ENCODE results near the gene NAV2. TPM values are rescaled to one million over a fixed set of nuclear protein-coding genes. Genes with fewer than 3 reads are reported as not detected.
"Not testable (repeated sequence)": the region's sequence is repeated elsewhere in the genome, so short reads cannot be mapped to it uniquely, and the experiment has no call there.

The NAV2 gene
- total RNA-seq, 1 donor from 2014 or later = 47.3 TPM

- no peak for DNase-seq (ENCODE audit: low spot score)
Observed at GRCh38 chr11:19891022-19891421, 178.4 kb downstream of the NAV2 start.

DNA sequence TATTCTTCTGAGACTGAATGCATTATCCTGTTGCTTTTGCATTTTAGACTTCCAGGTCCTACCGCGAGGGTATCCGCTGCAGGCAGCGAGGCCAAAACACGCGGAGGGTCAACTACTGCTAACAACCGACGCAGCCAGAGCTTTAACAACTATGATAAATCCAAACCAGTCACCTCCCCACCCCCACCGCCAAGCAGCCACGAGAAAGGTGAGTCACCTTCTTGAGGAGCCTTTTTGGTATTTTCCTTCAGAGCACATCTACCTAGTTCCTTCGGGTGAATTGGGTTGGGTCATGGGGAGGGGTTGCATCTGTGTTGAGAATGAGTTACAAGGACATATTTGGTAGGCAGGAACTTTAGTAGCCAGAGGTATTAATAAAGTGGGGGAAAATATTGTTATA, 179.8 kb downstream of the NAV2 start:
- no peak for DNase-seq (ENCODE audit: low spot score)

DNA sequence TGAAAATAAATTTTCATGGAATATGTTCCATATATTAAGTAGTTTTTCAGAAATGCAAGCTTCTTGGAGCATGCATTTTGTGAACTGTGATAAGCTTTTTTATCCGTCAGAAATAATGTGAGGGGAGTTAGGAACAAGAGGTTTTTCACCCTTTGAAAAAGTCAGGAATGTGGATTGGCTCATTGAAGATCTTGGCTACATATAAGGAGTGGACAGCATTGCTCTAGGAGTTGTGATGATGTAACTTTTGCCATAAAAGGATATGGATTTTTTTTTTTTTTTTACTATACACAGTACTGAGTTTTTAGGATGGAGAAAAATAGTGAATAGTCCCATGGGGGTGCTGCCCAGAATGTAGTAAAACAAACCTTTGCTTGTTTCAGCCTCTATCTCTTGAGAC, 180.2 kb downstream of the NAV2 start:
- DNase-seq (ENCODE audit: low spot score) = no peak

- DNase-seq (ENCODE audit: low spot score) = no peak
Observed at GRCh38 chr11:19894404-19894803, 181.8 kb downstream of the NAV2 start.

GRCh38 chr11:19895037-19895436, 182.4 kb downstream of the NAV2 start:
- DNase-seq (ENCODE audit: low spot score) = not testable (repeated sequence)

DNA sequence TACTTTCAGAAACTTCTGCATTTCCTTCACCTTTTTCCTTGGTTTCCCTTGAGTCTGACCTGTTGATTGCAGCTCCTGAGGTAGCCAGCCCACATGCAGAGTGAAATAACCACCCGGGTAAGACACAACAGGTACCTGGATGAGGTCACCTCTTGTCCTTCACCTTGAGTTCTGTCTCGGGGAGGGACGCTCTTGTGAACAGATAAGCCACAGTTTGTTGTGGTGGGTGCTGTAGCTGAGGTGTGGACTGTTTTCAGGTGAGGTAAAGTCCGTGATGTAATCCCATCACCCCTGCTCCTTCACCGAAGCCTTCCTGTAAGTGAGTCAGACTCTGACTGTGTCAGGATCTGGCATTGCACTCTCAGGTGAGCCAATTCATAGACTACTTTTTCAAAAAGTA, 183.1 kb downstream of the NAV2 start:
- no peak for DNase-seq (ENCODE audit: low spot score)

DNA sequence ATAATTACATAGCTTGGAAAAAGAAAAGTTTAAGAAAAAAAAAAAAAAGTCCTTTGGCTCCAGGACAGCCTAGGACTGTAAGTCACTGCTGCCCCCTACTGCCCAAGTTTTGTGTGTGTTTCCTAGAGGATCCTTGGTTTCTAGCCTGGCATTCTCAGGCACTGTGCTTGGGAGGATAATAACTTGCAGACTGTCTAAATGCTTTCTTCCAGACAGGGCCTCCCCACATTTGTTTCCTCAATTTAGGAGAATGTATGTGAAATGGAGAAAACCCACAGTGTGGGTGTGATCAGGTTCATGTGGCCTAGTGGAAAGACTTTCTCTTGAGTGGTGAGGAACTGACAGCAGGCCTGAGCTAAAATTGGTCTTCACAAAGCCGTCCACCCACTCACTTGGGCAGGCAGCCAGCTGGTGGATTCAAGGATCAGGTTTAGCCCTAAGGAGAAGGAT, 191.0 kb downstream of the NAV2 start:
- peak; percentile 80 for DNase-seq (ENCODE audit: low spot score)

GRCh38 chr11:19905280-19905853, 192.7 kb downstream of the NAV2 start:
- no peak for DNase-seq (ENCODE audit: low spot score)

- no peak for DNase-seq (ENCODE audit: low spot score)
Observed at GRCh38 chr11:19906126-19906525, 193.5 kb downstream of the NAV2 start.

GRCh38 chr11:19907008-19907579, 194.5 kb downstream of the NAV2 start:
- no peak for DNase-seq (ENCODE audit: low spot score)

DNA sequence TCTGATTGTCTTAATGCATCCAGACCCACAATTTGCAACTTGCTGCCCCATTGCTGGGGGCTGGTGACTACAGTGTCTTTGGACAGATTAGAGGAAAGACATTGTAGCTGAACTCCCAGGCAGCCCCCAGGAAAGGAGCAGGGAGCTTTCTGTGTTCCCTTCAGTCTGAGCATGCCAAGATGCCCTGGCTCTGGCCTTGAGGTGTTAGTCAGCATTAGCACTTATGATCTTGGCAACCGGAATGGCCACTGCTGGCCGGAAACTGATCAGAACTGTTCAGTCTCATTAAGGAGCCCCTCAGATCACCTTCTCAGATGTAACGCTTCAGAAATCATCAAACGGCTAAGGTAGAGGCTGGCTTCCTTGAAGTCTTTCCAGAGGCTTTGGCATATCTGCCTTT, 195.2 kb downstream of the NAV2 start:
- DNase-seq (ENCODE audit: low spot score) = no peak

DNA sequence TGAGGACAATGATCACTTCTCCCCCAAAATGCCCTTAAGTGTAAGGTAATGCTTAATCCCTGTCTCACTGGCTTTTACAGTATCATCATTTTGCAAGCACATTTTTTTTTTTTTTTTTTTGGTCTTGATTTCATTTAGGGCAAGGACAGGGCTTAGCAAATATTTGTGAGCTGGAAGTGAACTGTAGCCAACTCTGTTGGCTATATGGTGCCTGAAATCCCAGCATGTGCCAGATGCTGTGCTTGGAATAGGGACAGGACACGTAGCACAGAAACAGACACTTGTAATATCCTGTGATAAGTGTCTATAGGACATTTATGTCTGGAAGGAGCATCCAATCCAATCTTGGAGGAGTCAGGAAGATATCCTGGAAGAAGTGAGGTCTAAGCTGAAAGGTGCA, 198.3 kb downstream of the NAV2 start:
- no peak for DNase-seq (ENCODE audit: low spot score)

DNA sequence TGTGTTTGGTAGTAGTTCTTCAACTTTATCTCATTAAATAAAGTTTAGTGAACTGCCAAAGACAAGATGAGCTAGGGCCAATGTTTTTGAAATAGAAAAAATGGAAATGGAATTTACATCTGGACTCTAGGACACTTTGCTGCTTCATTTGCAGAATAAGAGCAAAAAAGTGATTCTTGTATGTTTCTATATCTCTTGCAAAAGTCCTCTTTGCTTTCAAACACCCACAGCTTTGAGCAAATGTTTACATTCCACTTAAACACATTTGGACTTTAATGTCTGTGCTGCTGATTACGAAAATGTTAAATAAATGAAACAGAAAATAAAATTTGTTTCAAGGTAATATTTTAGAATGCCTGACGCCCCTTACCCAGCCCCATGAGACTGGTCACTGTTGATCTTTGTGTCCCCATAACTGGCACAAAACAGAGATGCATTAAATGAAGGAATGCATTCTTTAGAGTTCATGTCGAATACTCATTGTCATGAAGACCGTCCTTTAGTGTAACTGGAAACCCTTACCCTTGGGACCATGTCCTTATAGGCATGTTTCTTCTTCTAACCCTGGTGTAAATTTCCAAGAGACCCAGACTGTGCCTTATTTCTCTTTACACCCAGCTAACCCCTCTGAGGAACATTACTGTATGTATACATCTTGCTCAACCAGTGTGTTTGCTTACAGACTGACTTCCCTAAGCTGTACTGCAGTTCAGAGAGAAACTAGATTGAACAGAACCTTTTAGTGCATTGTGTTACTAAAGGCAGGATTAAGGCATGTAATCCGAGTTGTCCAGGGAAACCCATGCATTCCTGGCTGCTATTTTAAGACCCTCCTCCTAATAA, 199.7 kb downstream of the NAV2 start:
- no peak for DNase-seq (ENCODE audit: low spot score)

GRCh38 chr11:19912958-19913892, 200.6 kb downstream of the NAV2 start:
- DNase-seq (ENCODE audit: low spot score) = no peak

- no peak for DNase-seq (ENCODE audit: low spot score)
Observed at GRCh38 chr11:19913893-19914249, 201.2 kb downstream of the NAV2 start.

DNA sequence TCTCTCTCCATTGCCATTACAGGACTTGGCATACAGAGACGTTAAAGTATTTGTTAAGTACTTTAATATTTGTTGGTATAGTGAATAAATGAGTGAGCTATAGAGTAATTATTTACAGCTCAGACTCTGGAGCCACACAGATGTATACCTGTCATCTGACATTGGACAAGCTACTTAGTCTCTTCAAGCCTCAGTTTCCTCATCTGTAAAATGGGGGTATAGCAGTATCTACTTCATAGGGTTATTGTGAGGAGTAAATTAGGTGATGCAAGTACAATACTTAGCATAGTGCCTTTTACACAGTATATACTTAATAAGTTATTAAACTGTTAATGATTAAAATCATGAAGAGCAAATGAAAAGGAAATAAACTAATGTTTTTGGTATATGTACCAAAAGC, 203.2 kb downstream of the NAV2 start:
- DNase-seq (ENCODE audit: low spot score) = no peak

DNA sequence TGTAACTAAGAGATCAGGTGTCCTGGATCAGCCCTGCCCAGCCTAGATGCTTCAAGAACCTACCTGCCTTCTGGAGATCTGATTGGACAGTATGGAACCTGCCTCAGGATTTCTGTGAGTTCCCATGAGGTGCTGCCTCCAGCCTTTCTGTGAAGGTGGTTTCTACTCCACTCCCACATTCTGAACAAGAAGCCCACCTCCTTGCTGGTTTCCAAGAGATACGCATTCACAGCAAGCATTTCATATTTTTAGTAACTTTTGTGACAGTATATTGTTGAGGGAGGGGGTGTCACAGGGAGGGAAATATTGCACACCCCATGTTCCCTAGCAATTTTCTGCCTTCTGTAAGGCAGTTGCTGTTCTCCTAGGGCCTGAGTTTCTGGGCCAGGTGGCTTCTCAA, 204.4 kb downstream of the NAV2 start:
- DNase-seq (ENCODE audit: low spot score) = no peak

- DNase-seq (ENCODE audit: low spot score) = no peak
Observed at GRCh38 chr11:19918302-19919049, 205.8 kb downstream of the NAV2 start.

DNA sequence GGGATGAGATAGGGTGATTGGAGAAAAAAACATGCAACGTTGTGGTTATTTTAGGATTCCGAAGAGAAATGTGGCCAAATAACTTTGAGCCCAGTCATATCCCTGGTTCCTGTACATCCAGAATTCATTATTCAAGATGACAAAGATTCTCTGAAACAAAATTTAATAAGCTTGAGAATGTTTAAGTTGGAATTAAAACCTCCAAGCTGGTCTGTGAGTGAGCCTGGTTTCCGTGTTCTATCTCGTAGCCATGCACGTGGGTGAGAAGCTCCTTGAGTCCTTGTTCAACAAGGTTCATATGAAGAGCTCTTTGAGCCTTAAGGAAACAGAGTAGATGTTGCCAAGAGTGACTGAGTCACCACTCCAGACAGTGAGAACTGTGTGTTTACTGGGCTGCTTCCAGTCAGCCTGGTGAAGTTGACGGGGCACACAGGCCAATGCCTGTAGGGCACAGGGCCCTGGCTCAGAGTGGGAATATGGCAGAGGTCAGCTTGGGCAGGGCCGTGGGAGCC, 206.5 kb downstream of the NAV2 start:
- no peak for DNase-seq (ENCODE audit: low spot score)

DNA sequence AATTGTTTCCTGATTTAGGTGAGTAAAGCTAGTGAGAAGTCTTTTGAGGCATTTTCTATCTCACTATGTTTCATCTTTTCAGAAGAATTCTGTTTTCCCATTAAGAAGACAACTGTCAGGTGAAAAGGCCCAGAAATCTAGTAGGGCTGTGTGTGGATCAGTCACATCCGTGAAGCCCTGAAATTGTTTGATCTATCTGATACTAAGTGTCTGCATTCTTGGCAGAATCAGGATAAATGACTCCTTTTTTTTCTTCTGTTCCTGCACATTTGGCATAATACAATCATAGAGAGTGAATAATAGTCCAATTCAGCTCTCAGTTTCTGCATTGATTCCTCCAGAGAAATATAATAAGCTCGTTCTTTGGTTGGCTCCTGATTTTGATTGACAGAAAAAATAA, 208.3 kb downstream of the NAV2 start:
- no peak for DNase-seq (ENCODE audit: low spot score)
